Skeletal muscle tissue (tissue), 4 donors: ENCODE measurements around the gene CCDC9B. TPM values are rescaled to one million over a fixed set of nuclear protein-coding genes. Genes with fewer than 3 reads are reported as not detected.

ENCODE experiments used
- H3K27ac ChIP-seq: one replicate; pipeline ENCODE4 v1.7.0; 2013; ENCODE audit warnings: mild to moderate bottlenecking, low read depth, low read length, inconsistent platforms
- H3K27me3 ChIP-seq, 3 donors: one replicate each; pipeline ENCODE4 v1.7.0; 2013; ENCODE audit warnings: low read length in 3 of 3; ENCODE audit not compliant: control insufficient read depth in 3 of 3, insufficient read depth in 3 of 3
- H3K36me3 ChIP-seq, 3 donors: one replicate each; pipeline ENCODE4 v1.7.0; 2013; ENCODE audit warnings: low read length in 3 of 3; ENCODE audit not compliant: control insufficient read depth in 3 of 3, insufficient read depth in 3 of 3
- H3K4me1 ChIP-seq, 3 donors: one replicate each; pipeline ENCODE4 v1.7.0; 2013; ENCODE audit warnings: low read length in 3 of 3, mild to moderate bottlenecking in 3 of 3; ENCODE audit not compliant: control insufficient read depth in 3 of 3, insufficient read depth in 3 of 3
- H3K4me3 ChIP-seq, 3 donors: one replicate each; pipeline ENCODE4 v1.7.0; 2013; ENCODE audit warnings: low read length in 3 of 3
- H3K9ac ChIP-seq, 3 donors: one replicate each; pipeline ENCODE4 v1.7.0; 2013; ENCODE audit warnings: low read length in 3 of 3, mild to moderate bottlenecking in 3 of 3, moderate library complexity in 2 of 3, low read depth in 1 of 3
- H3K9me3 ChIP-seq, 3 donors: one replicate each; pipeline ENCODE4 v1.7.0; 2013; ENCODE audit warnings: low read length in 3 of 3; ENCODE audit not compliant: control insufficient read depth in 3 of 3
- total RNA-seq: library from RNA; depleted of rRNA; stranded (reverse); fragments of >200 nt; gene quantifications from one replicate; pipeline ENCODE4 v1.2.3, GENCODE V29; 2014
- donor health status: Osteomylitis.

The CCDC9B gene
- total RNA-seq, 1 donor from 2014 or later: 2.1 TPM

GRCh38 chr15:40286061-40286532 is 54.6 kb downstream of the CCDC9B start:
- Histone ChIP-seq H3K36me3 (no peaks in the 10 kb centered on the region), H3K27me3 (peaks cover 27 to 48% (median 30%) of the 10 kb centered on the region in 3 donors), H3K9me3 (no peaks in the 10 kb centered on the region), H3K4me3 (no peak overlapping the region), H3K4me1 (peaks cover 15 to 32% (median 25%) of the 10 kb centered on the region in 3 donors), H3K27ac (no peak overlapping the region), H3K9ac (no peak overlapping the region)

DNA sequence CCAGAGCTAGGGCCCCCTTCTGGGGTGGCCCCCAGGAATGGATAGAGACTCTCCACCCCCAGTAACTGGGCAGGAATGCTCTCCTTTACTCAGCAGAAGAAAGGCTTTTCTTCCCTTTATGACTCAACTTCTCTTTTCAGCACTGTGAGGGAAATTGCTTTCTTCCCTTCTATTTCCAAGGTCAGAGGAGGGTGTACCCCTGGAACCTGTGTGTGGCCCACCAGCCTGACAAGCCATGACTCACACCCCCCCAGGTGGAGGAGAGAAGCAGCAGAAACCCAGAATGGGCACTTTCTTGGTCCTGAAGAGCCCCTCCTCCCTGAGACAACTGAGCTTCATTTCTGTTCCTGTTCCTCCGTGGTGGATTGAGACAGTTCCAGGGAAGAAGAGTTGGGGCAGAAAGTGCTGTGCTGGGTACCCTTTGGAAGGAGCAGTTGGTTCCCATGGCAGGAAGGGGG is 55.2 kb downstream of the CCDC9B start:
- H3K36me3 ChIP-seq: no peaks in the 10 kb centered on the region
- no peak overlapping the region for H3K27ac ChIP-seq
- H3K9ac ChIP-seq: no peak overlapping the region
- H3K9me3 ChIP-seq: no peaks in the 10 kb centered on the region
- H3K4me1 ChIP-seq: peaks cover 12 to 30% (median 22%) of the 10 kb centered on the region in 3 donors
- no peak overlapping the region for H3K4me3 ChIP-seq
- peaks cover 32 to 53% (median 35%) of the 10 kb centered on the region in 3 donors for H3K27me3 ChIP-seq

- Histone ChIP-seq H3K9ac (no peak overlapping the region), H3K4me3 (no peak overlapping the region), H3K4me1 (peaks cover 12 to 30% (median 22%) of the 10 kb centered on the region in 3 donors), H3K27me3 (peaks cover 36 to 53% (median 37%) of the 10 kb centered on the region in 3 donors), H3K36me3 (no peaks in the 10 kb centered on the region), H3K9me3 (no peaks in the 10 kb centered on the region), H3K27ac (no peak overlapping the region)
Measured at GRCh38 chr15:40285151-40285550, 55.6 kb downstream of the CCDC9B start.

- peaks cover 12 to 33% (median 20%) of the 10 kb centered on the region in 3 donors for H3K4me1 ChIP-seq
Measured at GRCh38 chr15:40283615-40284300, 57.0 kb downstream of the CCDC9B start.

GRCh38 chr15:40282869-40283614 is 57.7 kb downstream of the CCDC9B start, which contains the start of gene ANKRD63:
ANKRD63 (minus strand) TSS chr15:40283064; CDS start chr15:40282586, 478 bp downstream.
- H3K27me3 ChIP-seq: peaks cover 53 to 61% (median 55%) of the 10 kb centered on the region in 3 donors

More at GRCh38 chr15:40283615-40284300, 57.0 kb downstream of the CCDC9B start:
- H3K9me3 ChIP-seq: no peaks in the 10 kb centered on the region
- H3K27ac ChIP-seq: no peak overlapping the region
- no peak overlapping the region for H3K4me3 ChIP-seq
- H3K36me3 ChIP-seq: no peaks in the 10 kb centered on the region
- H3K9ac ChIP-seq: no peak overlapping the region
- H3K27me3 ChIP-seq: peaks cover 46 to 57% (median 48%) of the 10 kb centered on the region in 3 donors

DNA sequence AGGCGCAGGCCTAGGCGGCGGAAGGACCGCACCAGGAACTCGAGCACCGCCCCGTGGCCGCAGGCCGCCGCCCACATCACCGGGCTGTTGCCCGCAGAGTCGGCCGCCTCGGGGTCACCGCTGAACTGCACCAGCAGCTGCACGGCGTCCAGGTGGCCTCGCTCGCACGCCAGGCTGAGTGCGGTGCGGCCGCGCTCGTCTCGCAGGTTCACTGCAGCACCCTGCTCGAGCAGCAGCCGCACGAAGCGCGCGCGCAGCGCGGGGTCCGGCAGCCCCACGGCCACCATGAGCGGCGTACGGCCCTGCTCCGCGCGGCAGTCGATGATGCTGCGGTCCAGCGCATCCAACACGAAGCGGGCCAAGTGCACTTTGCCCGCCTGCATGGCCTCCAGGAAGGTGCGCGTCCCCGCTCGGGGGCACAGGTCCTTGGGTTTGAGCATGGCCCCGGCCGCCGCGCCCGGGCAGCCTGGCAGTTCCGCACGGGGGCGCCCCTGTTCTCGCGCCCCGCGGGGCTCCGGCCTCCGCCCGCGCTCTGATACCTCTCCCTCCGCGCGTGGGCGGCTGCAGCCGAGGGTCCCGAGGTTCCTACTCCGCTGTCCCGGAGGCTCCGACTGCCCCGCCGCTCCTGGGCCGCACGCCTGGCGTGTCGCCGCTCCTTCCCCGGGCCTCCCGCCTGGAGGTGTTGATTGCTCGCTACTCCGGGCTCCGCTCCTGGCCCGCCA is 58.4 kb downstream of the CCDC9B start:
- Histone ChIP-seq H3K27ac (no peak overlapping the region), H3K4me1 (peaks cover 7 to 31% (median 18%) of the 10 kb centered on the region in 3 donors), H3K27me3 (peaks cover 60 to 68% (median 62%) of the 10 kb centered on the region in 3 donors), H3K9me3 (no peaks in the 10 kb centered on the region), H3K36me3 (no peaks in the 10 kb centered on the region), H3K9ac (peak overlapping the region in 1 of 3 donors; percentile 54), H3K4me3 (peak overlapping the region; percentile 48 to 73 (median 59))

More at GRCh38 chr15:40282869-40283614, 57.7 kb downstream of the CCDC9B start, which contains the start of gene ANKRD63:
- Histone ChIP-seq H3K4me1 (peaks cover 12 to 32% (median 20%) of the 10 kb centered on the region in 3 donors), H3K4me3 (peak within 1 kb of the TSS; percentile 48 to 73 (median 59)), H3K9me3 (no peaks in the 10 kb centered on the region), H3K9ac (peak within 1 kb of the TSS in 1 of 3 donors; percentile 54), H3K27ac (no peak within 1 kb of the TSS), H3K36me3 (no peaks in the 10 kb centered on the region)

- Histone ChIP-seq H3K27ac (no peak overlapping the region), H3K9me3 (no peaks in the 10 kb centered on the region), H3K4me3 (peak overlapping the region in 2 of 3 donors; percentile 59 to 73), H3K27me3 (peaks cover 61 to 68% (median 62%) of the 10 kb centered on the region in 3 donors), H3K36me3 (no peaks in the 10 kb centered on the region), H3K9ac (peak overlapping the region in 1 of 3 donors; percentile 54), H3K4me1 (peaks cover 4 to 26% (median 16%) of the 10 kb centered on the region in 3 donors)
Measured at GRCh38 chr15:40281801-40282146, 59.0 kb downstream of the CCDC9B start.

Other genes with a start within 250 kb of the CCDC9B start
- gene BMF, start 232.1 kb downstream of the CCDC9B start, total RNA-seq: 8.4 TPM
- gene BUB1B, start 179.9 kb downstream of the CCDC9B start, total RNA-seq: 8.4 TPM
- gene PAK6, start 101.9 kb downstream of the CCDC9B start, total RNA-seq: 1.0 TPM
- gene ANKRD63, start 57.9 kb downstream of the CCDC9B start, total RNA-seq: not detected
- 3.7 TPM for gene PLCB2, start 33.0 kb downstream of the CCDC9B start, total RNA-seq
- 11.5 TPM for gene INAFM2, start 17.2 kb downstream of the CCDC9B start, total RNA-seq
- not detected for gene PHGR1, start 10.1 kb upstream of the CCDC9B start, total RNA-seq
- under 0.01 TPM for gene DISP2, start 17.3 kb upstream of the CCDC9B start, total RNA-seq
- gene KNSTRN, start 41.8 kb upstream of the CCDC9B start, total RNA-seq: 15.7 TPM
- gene IVD, start 64.9 kb upstream of the CCDC9B start, total RNA-seq: 33.4 TPM
- 9.4 TPM for gene BAHD1, start 100.0 kb upstream of the CCDC9B start, total RNA-seq
- gene CHST14, start 130.0 kb upstream of the CCDC9B start, total RNA-seq: 6.8 TPM
- 11.0 TPM for gene CCDC32, start 224.1 kb upstream of the CCDC9B start, total RNA-seq
- 10.4 TPM for gene RPUSD2, start 228.4 kb upstream of the CCDC9B start, total RNA-seq